Skeletal muscle satellite cell (primary cell): ENCODE measurements around the gene COL11A1. TPM values are rescaled to one million over a fixed set of nuclear protein-coding genes. Genes with fewer than 3 reads are reported as not detected.
"Not testable (repeated sequence)": the region's sequence is repeated elsewhere in the genome, so short reads cannot be mapped to it uniquely, and the experiment has no call there.

Experiments
- H3K27me3 ChIP-seq: 2 replicates; pipeline ENCODE4 v1.7.0; 2013; ENCODE audit warnings: low read length; ENCODE audit not compliant: control insufficient read depth, insufficient read depth
- H3K36me3 ChIP-seq: 2 replicates; pipeline ENCODE4 v1.7.0; 2013; ENCODE audit warnings: mild to moderate bottlenecking, control low read depth, low read length; ENCODE audit not compliant: insufficient read depth
- H3K4me1 ChIP-seq: 2 replicates; pipeline ENCODE4 v1.7.0; 2013; ENCODE audit warnings: low read length; ENCODE audit not compliant: control insufficient read depth, insufficient read depth
- H3K4me2 ChIP-seq: 2 replicates; pipeline ENCODE4 v1.7.0; 2013; ENCODE audit warnings: mild to moderate bottlenecking, low read length
- H3K4me3 ChIP-seq: 2 replicates; pipeline ENCODE4 v1.7.0; 2013; ENCODE audit warnings: low read length
- H3K9ac ChIP-seq: 2 replicates; pipeline ENCODE4 v1.7.0; 2013; ENCODE audit warnings: mild to moderate bottlenecking, low read depth, low read length, moderate library complexity
- H3K9me3 ChIP-seq: replicated peaks from 2 replicates; pipeline ENCODE4 v1.7.0; 2013; ENCODE audit warnings: mild to moderate bottlenecking, control low read depth, low read length
- total RNA-seq: library from RNA; depleted of rRNA; stranded (reverse); fragments of >200 nt; gene quantifications from 2 replicates; pipeline ENCODE4 v1.2.3, GENCODE V29; 2012; rRNA removed

The COL11A1 gene
- 10.4 and 23.8 TPM in 2 replicates for total RNA-seq

DNA sequence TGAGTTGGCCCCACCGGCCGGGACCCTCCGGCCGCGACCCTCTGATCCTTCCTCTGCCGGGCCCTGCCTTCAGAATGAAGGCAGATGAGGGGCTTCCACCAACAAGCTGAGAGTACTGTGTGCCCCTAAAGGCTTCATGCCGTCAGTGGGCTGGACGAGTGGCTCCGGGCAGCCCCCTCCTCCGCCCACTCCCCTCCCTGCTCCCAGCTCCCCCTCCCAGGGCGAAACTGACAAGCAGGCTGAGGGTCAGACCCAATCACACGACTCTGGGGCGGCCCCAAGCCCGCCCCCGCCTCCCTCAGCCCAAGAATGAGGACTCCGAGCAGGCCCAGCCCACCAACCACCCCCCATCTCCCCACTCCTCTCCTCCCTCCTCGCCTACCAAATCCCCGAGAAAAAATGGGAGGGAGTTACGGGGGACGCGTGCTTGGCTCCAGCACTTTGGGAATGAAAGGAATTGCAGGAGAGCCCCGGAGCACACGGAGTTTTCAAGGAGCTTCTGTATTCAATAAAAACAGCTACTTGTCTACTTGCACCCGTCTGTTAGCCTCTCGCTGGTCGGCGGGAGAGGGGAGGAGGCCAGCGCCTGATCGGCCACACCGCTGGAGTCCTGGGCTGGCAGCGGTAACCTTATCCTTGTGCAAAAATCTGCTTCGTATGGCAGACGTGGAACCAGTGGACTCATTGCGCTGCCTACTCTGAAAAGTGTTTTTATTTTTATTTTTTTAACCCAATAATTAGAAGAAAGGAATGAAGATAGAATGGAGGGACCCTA is at the start of gene COL11A1:
Gene COL11A1 (minus strand): TSS at position 147 of the 775 bp plus-strand sequence. CDS start 344 bp downstream, outside the sequence.
- peaks cover 42% of the 10 kb centered on the region for H3K4me1 ChIP-seq
- no peaks in the 10 kb centered on the region for H3K9me3 ChIP-seq
- peak within 1 kb of the TSS; percentile 82 for H3K4me3 ChIP-seq
- H3K9ac ChIP-seq, result peak within 1 kb of the TSS; percentile 34
- H3K36me3 ChIP-seq, result no peaks in the 10 kb centered on the region
- peak within 1 kb of the TSS; percentile 93 for H3K4me2 ChIP-seq
- no peaks in the 10 kb centered on the region for H3K27me3 ChIP-seq

DNA sequence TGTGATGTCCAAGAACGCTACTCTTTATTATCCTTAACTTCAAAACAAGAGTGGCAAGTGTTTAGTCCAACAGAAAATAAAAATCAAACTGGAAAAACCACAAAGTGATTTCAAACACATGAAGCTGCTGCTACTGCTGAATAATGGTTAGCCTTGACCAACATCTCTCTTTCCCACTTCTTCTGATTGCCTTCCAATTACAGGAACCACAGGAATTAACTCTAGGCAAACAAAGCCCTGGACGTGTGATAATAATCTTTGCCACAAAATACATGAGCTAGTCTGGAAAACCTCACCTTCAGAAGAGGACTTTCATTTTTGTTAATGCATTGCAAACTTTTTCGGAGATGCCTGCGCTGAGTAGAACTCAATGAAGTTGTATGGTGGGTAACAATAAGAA is 48.6 kb upstream of the COL11A1 start:
- H3K9ac ChIP-seq, result no peak overlapping the region
- H3K4me1 ChIP-seq, result no peaks in the 10 kb centered on the region
- no peaks in the 10 kb centered on the region for H3K36me3 ChIP-seq
- H3K4me2 ChIP-seq, result no peak overlapping the region
- H3K27me3 ChIP-seq, result no peaks in the 10 kb centered on the region
- H3K4me3 ChIP-seq, result no peak overlapping the region
- H3K9me3 ChIP-seq, result no peaks in the 10 kb centered on the region

DNA sequence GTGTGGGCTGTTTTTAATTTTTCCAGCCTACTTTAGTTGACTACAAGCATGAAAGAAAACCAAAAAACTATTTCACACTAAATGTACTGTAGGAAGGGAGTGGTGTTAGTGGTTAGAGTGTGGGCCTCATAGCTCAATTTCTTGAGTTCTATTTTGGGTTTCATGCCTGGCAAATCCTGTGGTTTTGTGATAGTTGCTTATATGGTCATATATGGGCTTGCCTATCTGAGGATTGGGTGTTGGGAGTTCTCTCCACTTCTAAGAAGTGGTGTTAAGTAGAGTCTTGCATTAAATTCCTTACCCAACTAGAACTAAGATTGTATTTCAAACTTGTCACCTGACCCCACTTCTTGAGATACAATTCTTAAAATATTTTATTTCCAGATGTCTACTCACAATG is 37.8 kb upstream of the COL11A1 start:
- no peak overlapping the region for H3K4me2 ChIP-seq
- H3K36me3 ChIP-seq, result no peaks in the 10 kb centered on the region
- H3K4me1 ChIP-seq, result no peaks in the 10 kb centered on the region
- no peaks in the 10 kb centered on the region for H3K9me3 ChIP-seq
- no peaks in the 10 kb centered on the region for H3K27me3 ChIP-seq
- no peak overlapping the region for H3K4me3 ChIP-seq
- H3K9ac ChIP-seq, result no peak overlapping the region

DNA sequence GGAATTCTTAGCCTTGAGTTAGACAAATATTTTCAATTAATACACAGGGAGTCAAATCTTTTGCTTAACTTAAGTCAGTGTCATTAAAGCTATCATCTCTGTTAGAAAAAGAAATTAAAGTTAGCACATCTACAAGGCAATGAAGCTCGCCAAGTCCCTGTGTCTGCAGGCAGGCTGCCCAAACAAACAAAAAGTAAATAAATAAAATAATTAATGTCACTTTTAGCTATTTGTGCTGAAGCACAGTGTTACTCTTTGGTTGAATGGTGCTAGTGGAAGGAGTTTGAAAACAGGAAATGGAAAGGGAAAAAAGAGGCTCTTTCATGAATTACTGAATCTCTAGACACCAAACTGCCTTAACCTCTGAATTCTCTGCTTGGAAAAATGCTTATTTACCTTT is 37.1 kb upstream of the COL11A1 start:
- Histone ChIP-seq H3K9ac (no peak overlapping the region), H3K4me1 (no peaks in the 10 kb centered on the region), H3K9me3 (no peaks in the 10 kb centered on the region), H3K27me3 (no peaks in the 10 kb centered on the region), H3K4me2 (no peak overlapping the region), H3K36me3 (no peaks in the 10 kb centered on the region), H3K4me3 (no peak overlapping the region)

DNA sequence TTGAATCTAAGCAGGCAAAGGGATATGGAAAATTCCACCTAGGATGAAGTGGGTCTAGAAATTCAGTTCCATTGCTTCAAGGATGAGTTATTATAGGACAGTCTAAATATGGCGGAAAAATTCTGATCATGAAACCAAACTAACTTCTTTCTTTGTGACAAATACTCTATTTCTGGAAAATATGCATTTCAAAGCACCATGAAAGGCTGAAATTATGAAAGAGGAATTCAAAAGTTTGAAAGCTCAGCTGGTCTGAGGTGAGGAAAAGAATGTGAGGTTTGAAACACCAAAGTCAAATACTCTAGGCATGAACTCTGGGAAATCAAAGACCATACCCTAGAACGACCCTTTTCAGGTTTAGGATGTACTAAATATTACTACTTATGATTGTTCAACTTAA is 36.4 kb upstream of the COL11A1 start:
- no peak overlapping the region for H3K9ac ChIP-seq
- H3K9me3 ChIP-seq, result no peaks in the 10 kb centered on the region
- H3K27me3 ChIP-seq, result no peaks in the 10 kb centered on the region
- H3K4me2 ChIP-seq, result no peak overlapping the region
- H3K4me3 ChIP-seq, result no peak overlapping the region
- no peaks in the 10 kb centered on the region for H3K36me3 ChIP-seq
- H3K4me1 ChIP-seq, result no peaks in the 10 kb centered on the region

DNA sequence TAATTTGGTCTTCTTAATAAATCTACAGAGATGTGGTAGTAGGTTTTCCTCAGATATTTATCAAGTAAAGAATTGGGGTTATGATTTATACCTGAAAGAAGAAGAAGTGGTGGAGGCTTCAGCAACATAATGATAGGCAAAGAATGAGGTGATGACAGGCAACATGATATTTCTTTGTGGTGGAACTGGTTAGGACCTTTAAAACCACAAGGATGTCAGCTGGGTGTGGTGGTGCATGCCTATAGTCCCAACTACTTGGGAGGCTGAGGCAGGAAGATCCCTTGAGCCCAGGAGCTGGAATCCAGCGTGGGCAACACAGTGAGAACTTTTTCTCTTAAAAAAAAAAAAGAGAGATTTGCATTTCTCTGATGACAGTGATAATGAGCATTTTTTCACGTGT is 34.1 kb upstream of the COL11A1 start:
- Histone ChIP-seq H3K4me3 (no peak overlapping the region), H3K9me3 (no peaks in the 10 kb centered on the region), H3K4me1 (no peaks in the 10 kb centered on the region), H3K27me3 (no peaks in the 10 kb centered on the region), H3K4me2 (no peak overlapping the region), H3K36me3 (no peaks in the 10 kb centered on the region), H3K9ac (no peak overlapping the region)

DNA sequence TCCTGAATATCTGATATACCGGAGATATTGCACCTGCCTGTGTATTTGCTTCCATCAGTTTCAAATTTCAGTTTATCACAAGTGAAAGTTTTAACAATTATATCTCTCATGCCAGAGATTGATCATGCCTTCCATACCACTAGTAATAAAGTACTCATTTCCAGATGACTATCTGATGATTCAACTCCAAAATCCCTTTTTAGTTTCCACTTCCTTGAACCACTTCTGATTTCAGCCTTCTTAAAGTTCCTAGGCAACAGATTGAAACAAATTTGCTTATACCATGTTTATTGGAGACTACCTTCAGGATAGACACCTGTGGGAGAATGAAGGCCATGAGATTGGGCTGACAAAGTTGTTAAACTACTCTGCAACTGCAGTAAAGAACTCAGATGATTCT is 21.5 kb upstream of the COL11A1 start:
- Histone ChIP-seq H3K36me3 (no peaks in the 10 kb centered on the region), H3K4me1 (peaks cover 14% of the 10 kb centered on the region), H3K4me2 (peak overlapping the region; percentile 23), H3K27me3 (no peaks in the 10 kb centered on the region), H3K4me3 (no peak overlapping the region), H3K9ac (no peak overlapping the region), H3K9me3 (no peaks in the 10 kb centered on the region)

DNA sequence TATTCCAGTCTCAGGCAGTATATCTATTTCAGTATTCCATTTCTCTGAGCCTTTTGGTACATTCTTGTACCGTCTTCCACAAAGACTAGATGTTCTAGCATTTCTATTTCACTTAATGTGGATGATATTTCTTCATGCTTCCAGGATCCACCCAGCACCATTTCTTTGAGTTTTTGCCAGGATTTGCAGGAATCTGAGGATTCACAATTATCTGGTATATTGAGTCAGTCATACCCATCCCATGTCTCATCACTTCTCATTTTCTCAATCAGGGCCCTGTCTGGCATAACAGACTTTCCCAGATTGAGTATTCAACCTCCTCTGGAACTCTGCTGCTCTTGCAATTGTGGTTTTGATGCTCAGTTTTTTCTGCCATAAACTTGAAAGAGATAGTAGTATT is 20.9 kb upstream of the COL11A1 start:
- no peaks in the 10 kb centered on the region for H3K27me3 ChIP-seq
- no peaks in the 10 kb centered on the region for H3K9me3 ChIP-seq
- no peak overlapping the region for H3K9ac ChIP-seq
- no peaks in the 10 kb centered on the region for H3K36me3 ChIP-seq
- peak overlapping the region; percentile 23 for H3K4me2 ChIP-seq
- H3K4me3 ChIP-seq, result no peak overlapping the region
- peaks cover 14% of the 10 kb centered on the region for H3K4me1 ChIP-seq

DNA sequence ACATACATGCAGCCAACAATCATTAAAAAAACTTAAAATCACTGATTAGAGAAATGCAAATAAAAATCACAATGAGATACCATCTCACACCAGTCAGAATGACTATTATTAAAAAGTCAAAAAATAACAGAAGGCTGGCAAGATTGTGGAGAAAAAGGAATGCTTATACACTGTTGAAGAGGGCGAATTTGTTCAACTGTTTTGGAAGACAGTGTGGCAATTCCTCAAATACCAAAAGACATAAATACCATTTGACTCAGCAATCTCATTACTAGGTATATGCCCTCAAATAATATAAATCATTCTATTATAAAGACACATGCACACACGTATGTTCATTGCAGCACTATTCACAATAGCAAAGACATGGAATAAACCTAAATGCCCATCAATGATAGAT is 19.9 kb upstream of the COL11A1 start:
- H3K36me3 ChIP-seq, H3K4me3 ChIP-seq, H3K9me3 ChIP-seq, H3K4me2 ChIP-seq, H3K27me3 ChIP-seq, H3K9ac ChIP-seq: not testable (repeated sequence)
- peaks cover 14% of the 10 kb centered on the region for H3K4me1 ChIP-seq

DNA sequence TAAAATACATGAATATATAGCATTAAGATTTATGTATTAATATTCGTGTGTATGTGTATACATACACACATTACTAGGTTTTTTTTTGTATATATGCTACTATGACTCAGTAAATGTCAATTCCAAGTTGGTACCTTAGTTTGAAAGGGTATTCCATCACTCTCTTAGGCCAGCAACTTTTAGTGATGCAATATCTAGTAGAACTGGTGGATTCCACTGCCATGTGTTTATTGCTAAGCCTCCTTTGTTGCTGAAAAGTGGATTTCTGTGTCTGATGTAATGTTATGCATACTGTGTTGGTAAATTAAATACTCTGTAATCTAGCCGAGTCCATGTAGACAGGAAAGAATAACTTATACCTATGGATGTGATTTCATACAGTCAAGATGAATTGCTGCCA is 16.9 kb upstream of the COL11A1 start:
- peaks cover 13% of the 10 kb centered on the region for H3K4me1 ChIP-seq
- no peaks in the 10 kb centered on the region for H3K9me3 ChIP-seq
- no peak overlapping the region for H3K4me3 ChIP-seq
- H3K27me3 ChIP-seq, result no peaks in the 10 kb centered on the region
- H3K4me2 ChIP-seq, result no peak overlapping the region
- H3K9ac ChIP-seq, result no peak overlapping the region
- no peaks in the 10 kb centered on the region for H3K36me3 ChIP-seq

DNA sequence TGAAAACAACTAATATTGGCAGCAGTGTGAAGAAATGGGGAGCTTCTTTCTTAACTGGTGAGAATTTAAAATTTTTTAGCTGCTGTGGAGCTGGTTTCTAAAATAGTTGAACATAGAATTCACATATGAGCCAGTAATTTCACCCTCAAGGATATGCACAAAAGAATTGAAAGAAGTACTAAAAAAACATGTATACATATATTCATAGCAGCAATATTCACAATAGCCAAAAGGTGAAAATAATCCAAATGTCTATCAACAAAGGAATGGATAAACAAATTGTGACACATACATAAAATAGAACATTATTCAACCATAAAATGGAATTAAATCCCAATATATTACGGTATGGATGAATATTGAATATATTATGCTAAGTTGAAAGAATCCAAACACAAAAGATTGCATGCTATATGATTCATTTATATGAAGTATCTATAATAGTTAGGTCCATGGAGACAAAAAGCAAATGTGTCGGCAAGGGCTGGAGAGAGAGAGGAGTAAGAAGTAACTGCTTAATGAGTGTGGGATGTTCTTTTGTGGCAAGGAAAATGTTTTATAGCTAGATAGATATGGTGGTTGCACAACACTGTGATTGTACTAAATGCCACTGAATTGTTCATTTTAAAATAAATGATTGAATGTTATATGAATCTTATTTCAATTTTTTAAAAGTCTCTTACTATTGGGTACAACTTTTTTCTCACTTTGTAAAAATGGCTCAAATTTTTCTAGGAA is 14.8 kb upstream of the COL11A1 start:
- Histone ChIP-seq H3K36me3 (no peaks in the 10 kb centered on the region), H3K4me3 (no peak overlapping the region), H3K4me2 (no peak overlapping the region), H3K9ac (no peak overlapping the region), H3K9me3 (no peaks in the 10 kb centered on the region), H3K4me1 (no peaks in the 10 kb centered on the region), H3K27me3 (no peaks in the 10 kb centered on the region)

DNA sequence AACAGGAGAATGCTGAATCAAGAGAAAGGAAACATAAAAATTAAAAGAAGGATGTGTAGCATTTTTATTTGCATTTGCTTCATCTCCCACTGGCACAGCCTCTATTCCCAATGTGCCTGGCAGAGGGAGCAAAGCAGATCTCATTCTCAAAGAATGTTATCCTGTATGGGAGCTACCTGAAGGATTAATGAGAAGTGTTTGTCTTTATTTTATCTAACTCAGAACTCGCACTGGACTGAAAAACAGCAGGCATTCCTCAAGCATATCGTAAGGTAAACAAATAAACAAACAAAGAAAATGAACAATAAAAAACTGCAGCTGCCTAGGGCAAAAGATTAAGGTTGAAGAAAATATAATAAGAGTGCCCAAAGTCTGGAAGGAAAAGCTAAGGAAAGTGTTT is 12.7 kb upstream of the COL11A1 start:
- Histone ChIP-seq H3K4me3 (no peak overlapping the region), H3K27me3 (no peaks in the 10 kb centered on the region), H3K4me2 (no peak overlapping the region), H3K9me3 (no peaks in the 10 kb centered on the region), H3K4me1 (no peaks in the 10 kb centered on the region), H3K36me3 (no peaks in the 10 kb centered on the region), H3K9ac (no peak overlapping the region)
